SU-DHL-6 (cell line): ENCODE measurements around the gene FPGS.
"Not testable (repeated sequence)": the region's sequence is repeated elsewhere in the genome, so short reads cannot be mapped to it uniquely, and the experiment has no call there.

Experiments used
- H2AFZ ChIP-seq: fragments of 200-600 bp; sonication (generic); 2 replicates; pipeline ENCODE4 v1.6.1; 2014; ENCODE audit warnings: low read depth, mild to moderate bottlenecking, moderate library complexity, mixed read lengths, antibody characterized with exemption, low read length; ENCODE audit not compliant: severe bottlenecking
- H3F3A ChIP-seq: fragments of 200-600 bp; shearing (Covaris generic); 2 replicates; pipeline ENCODE4 v1.6.0; 2016; ENCODE audit warnings: antibody characterized with exemption, mild to moderate bottlenecking; ENCODE audit not compliant: insufficient read depth
- H3K27ac ChIP-seq: fragments of 200-600 bp; sonication (generic); 2 replicates; pipeline ENCODE4 v1.5.1; 2016; ENCODE audit warnings: low read depth, mild to moderate bottlenecking, low read length, moderate library complexity, mixed read lengths
- H3K27me3 ChIP-seq: fragments of 200-600 bp; sonication (generic), shearing (Covaris generic); 2 replicates; pipeline ENCODE4 v1.6.0; 2014; ENCODE audit warnings: mild to moderate bottlenecking, low read length
- H3K36me3 ChIP-seq: fragments of 200-600 bp; sonication (generic); 2 replicates; pipeline ENCODE4 v1.6.1; 2014; ENCODE audit warnings: mild to moderate bottlenecking, low read length, mixed read lengths
- H3K4me2 ChIP-seq: fragments of 300-600, 200-600 bp; shearing (Covaris generic), sonication (generic); 2 replicates; pipeline ENCODE4 v1.6.0; 2014; ENCODE audit warnings: low read length, low read depth, mild to moderate bottlenecking; ENCODE audit not compliant: poor library complexity, severe bottlenecking
- H3K4me3 ChIP-seq: fragments of 200-600 bp; sonication (generic); 2 replicates; pipeline ENCODE4 v1.5.1; 2014; ENCODE audit warnings: antibody characterized with exemption, low read length, mild to moderate bottlenecking, mixed read lengths; ENCODE audit not compliant: insufficient read depth, poor library complexity, severe bottlenecking
- H3K79me2 ChIP-seq: fragments of 200-600 bp; sonication (generic); 2 replicates; pipeline ENCODE4 v1.6.1; 2014; ENCODE audit warnings: mild to moderate bottlenecking, low read length, moderate library complexity; ENCODE audit not compliant: insufficient read depth
- H3K9ac ChIP-seq: fragments of 200-600 bp; sonication (generic); 2 replicates; pipeline ENCODE4 v1.7.0; 2014; ENCODE audit warnings: mild to moderate bottlenecking, low read length
- H3K9me2 ChIP-seq: fragments of 200-600 bp; sonication (generic); replicated peaks from 2 replicates; pipeline ENCODE4 v1.6.1; 2014; ENCODE audit warnings: low read length; ENCODE audit not compliant: insufficient read depth
- H3K9me3 ChIP-seq: fragments of 200-600 bp; sonication (generic); 2 replicates; pipeline ENCODE4 v1.6.1; 2014; ENCODE audit warnings: low read length, mixed read lengths; ENCODE audit not compliant: insufficient read depth
- H4K20me1 ChIP-seq: fragments of 200-600 bp; sonication (generic); 2 replicates; pipeline ENCODE4 v1.6.1; 2014; ENCODE audit warnings: low read depth, mild to moderate bottlenecking, antibody characterized with exemption, low read length, moderate library complexity, mixed read lengths
- EZH2phosphoT487 ChIP-seq: fragments of 200-600 bp; sonication (generic), shearing (Covaris generic); conservative IDR thresholded peaks from 2 replicates; pipeline ENCODE4 v1.6.1; 2018; ENCODE audit warnings: mild to moderate bottlenecking, antibody characterized with exemption, low read length, moderate library complexity, mixed read lengths
- TF ChIP-seq, protein P1 (sequence below): fragments of 200-600 bp; sonication (generic); IDR thresholded peaks from one replicate; pipeline ENCODE4 v1.5.1; 2017; ENCODE audit warnings: antibody characterized with exemption, mild to moderate bottlenecking, low read length, moderate library complexity; ENCODE audit not compliant: insufficient read depth, poor library complexity, severe bottlenecking

The FPGS gene

DNA sequence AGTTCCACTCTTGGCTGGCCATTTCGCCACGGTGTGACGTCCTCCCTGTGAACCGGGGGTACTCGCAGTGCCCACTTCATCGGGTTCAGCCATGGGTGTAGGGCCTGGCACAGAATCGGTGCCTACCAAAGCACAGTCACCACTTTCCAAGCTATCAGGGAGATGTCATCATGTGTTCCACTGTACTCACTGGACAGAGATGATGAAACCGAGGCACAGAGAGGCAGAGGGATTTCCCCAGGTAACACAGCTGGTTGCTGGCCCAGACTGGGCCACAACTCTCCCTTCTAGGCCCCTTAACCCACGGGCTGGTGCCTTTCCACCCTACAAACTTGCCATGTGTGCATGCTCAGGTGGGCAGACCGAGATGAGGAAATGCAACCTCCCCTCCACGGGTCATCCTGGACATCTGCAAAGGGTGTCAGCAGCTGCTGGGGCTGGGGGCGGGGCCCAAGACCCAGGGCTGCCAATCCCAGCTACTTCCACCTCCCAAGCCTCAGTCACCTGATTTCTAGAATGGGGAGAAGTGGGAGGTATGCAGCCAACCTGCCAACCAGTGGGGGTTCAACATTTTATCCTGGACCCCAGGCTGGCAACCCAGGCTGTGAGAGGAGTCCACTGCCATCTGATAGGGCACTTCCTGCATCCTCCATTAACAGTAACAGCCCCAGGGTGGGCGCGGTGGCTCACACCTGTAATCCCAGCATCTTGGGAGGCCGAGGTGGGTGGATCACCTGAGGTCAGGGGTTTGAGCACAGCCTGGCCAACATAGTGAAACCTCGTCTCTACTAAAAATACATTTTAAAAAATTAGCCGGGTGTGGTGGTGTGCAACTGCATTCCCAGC is 23.3 kb upstream of the FPGS start:
- Histone ChIP-seq H3K79me2 (peaks cover 13% of the 10 kb centered on the region), H3K4me3 (peak overlapping the region; percentile 80), H4K20me1 (no peaks in the 10 kb centered on the region), H3K9ac (peak overlapping the region; percentile 89), H3F3A (peaks cover 48% of the 10 kb centered on the region), H3K9me3 (no peaks in the 10 kb centered on the region), H3K27ac (peak overlapping the region; percentile 96), H3K36me3 (no peaks in the 10 kb centered on the region), H3K4me2 (peak overlapping the region; percentile 90), H2AFZ (no peak overlapping the region), H3K27me3 (no peaks in the 10 kb centered on the region), H3K9me2 (no peaks in the 10 kb centered on the region)
- TF ChIP-seq EZH2phosphoT487 = no peak
- TF ChIP-seq, protein P1, sequence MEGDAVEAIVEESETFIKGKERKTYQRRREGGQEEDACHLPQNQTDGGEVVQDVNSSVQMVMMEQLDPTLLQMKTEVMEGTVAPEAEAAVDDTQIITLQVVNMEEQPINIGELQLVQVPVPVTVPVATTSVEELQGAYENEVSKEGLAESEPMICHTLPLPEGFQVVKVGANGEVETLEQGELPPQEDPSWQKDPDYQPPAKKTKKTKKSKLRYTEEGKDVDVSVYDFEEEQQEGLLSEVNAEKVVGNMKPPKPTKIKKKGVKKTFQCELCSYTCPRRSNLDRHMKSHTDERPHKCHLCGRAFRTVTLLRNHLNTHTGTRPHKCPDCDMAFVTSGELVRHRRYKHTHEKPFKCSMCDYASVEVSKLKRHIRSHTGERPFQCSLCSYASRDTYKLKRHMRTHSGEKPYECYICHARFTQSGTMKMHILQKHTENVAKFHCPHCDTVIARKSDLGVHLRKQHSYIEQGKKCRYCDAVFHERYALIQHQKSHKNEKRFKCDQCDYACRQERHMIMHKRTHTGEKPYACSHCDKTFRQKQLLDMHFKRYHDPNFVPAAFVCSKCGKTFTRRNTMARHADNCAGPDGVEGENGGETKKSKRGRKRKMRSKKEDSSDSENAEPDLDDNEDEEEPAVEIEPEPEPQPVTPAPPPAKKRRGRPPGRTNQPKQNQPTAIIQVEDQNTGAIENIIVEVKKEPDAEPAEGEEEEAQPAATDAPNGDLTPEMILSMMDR = no peak

DNA sequence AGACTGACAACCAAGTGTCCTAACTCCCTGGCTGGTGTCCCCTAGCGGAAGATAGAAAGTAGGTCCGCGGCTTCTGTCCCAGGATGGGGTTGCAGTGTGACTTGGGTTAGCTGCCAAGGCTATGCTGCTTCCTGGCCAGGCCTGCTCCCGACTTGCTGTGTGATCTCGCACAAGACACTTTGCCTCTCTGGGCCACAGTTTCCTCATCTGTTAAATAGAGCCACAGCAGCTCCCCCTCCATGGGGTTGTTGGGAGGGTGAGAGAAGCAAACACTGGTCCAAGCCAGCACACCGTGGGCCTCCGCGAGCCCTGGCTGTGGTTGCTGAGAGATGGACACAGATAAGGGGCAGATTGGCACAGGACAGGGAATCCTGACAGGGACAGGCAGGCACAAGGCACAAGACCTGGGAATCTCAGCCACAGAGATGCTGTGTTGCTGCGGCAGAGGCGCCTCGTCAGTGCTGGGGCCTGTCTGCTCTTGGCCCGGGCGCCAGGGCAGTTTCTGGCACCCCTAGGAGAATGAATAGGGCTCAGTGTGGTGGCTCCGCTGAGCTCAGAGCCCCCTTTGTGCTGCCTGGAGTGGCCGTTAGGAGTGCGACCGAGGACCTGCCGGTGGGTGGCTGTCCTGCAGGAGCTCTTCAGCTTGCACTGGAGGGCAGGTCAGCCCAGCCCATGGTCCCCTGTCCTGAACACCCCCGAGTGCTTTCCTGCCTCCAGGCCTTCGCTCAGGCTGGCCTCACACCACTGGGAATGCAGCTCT is 22.4 kb upstream of the FPGS start:
- Histone ChIP-seq H3F3A (peaks cover 48% of the 10 kb centered on the region), H3K9ac (no peak overlapping the region), H3K27ac (peak overlapping the region; percentile 96), H3K9me2 (no peaks in the 10 kb centered on the region), H3K36me3 (no peaks in the 10 kb centered on the region), H4K20me1 (no peaks in the 10 kb centered on the region), H3K4me3 (no peak overlapping the region), H3K79me2 (peaks cover 13% of the 10 kb centered on the region), H2AFZ (no peak overlapping the region), H3K27me3 (no peaks in the 10 kb centered on the region), H3K4me2 (no peak overlapping the region), H3K9me3 (no peaks in the 10 kb centered on the region)
- no peak for TF ChIP-seq EZH2phosphoT487
- TF ChIP-seq, protein P1 = no peak

DNA sequence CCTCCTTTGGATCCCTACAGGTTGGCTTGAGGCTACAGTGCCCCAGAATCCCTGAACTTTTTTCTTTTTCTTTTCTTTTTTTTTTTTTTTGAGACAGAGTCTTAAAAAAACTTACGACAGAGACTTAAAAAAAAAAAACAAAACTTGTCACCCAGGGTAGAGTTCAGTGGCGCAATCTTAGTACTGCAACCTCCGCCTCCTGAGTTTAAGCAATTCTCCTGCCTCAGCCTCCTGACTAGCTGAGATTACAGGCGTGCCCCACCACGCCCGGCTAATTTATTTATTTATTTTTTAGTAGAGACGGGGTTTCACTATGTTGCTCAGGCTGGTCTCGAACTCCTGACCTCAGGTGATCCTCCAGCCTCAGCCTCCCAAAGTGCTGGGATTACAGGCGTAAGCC is 21.8 kb upstream of the FPGS start:
- H3K27me3 ChIP-seq, H3K36me3 ChIP-seq, H2AFZ ChIP-seq, H3K9me2 ChIP-seq, H3K4me2 ChIP-seq, H4K20me1 ChIP-seq, H3K9me3 ChIP-seq, H3K9ac ChIP-seq, H3K4me3 ChIP-seq: not testable (repeated sequence)
- Histone ChIP-seq H3K79me2 (peaks cover 14% of the 10 kb centered on the region), H3F3A (peaks cover 48% of the 10 kb centered on the region), H3K27ac (0 out of 2 replicates have a peak overlapping the region, but pooled peaks have one; percentile 96)

DNA sequence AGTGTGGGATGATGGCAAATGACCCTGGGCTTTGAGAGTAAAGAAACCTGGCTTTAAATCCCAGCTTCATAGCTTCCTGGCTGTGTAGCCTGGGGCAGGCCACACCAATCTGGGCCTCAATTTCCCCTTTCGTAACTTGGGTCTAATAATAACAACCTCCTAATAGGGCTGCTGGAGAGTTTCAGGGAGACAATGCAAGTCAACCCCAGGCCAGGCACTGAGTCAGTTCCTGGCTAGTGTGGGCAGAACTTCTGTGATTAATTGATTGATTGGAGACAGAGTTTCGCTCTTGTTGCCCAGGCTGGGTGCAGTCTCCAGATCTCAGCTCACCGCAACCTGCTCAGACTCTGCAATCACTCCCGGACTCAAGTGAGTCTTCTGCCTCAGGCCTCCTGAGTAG is 20.9 kb upstream of the FPGS start:
- H3K4me2 ChIP-seq = no peak overlapping the region
- no peak overlapping the region for H3K27ac ChIP-seq
- no peak overlapping the region for H2AFZ ChIP-seq
- 0 out of 2 replicates have a peak, but pooled peaks cover under 1% of the 10 kb centered on the region for H3K36me3 ChIP-seq
- H3K4me3 ChIP-seq = no peak overlapping the region
- H3K79me2 ChIP-seq = peaks cover 18% of the 10 kb centered on the region
- H3F3A ChIP-seq = peaks cover 44% of the 10 kb centered on the region
- no peaks in the 10 kb centered on the region for H3K9me3 ChIP-seq
- H4K20me1 ChIP-seq = peaks cover 3% of the 10 kb centered on the region; the same call in 1 of the 2 replicates
- no peaks in the 10 kb centered on the region for H3K27me3 ChIP-seq
- no peak overlapping the region for H3K9ac ChIP-seq
- H3K9me2 ChIP-seq = no peaks in the 10 kb centered on the region
- no peak for TF ChIP-seq EZH2phosphoT487
- TF ChIP-seq, protein P1 = no peak
